HepG2 (cell line): ENCODE results near the gene CHI3L1.

Source experiments
- IKZF4 ChIP-seq: sonication (generic); formaldehyde crosslinking; IDR thresholded peaks from 2 replicates; pipeline ENCODE4 v1.5.1; 2020; ENCODE audit warnings: borderline replicate concordance, mild to moderate bottlenecking, low read depth, missing genetic modification reagents; ENCODE audit errors: not compliant biosample characterization
- MXD1 ChIP-seq: sonication (generic); formaldehyde crosslinking; IDR thresholded peaks from 2 replicates; pipeline ENCODE4 v1.4.0; 2020; ENCODE audit warnings: mild to moderate bottlenecking, missing genetic modification reagents

GRCh38 chr1:203201516-203202205 is 15.2 kb upstream of the CHI3L1 start:
- no peak for TF ChIP-seq MXD1 (CRISPR knock-in tag)
- no peak for TF ChIP-seq IKZF4 (CRISPR knock-in tag)
